Measurements from ENCODE around the gene NTRK1. TPM values are rescaled to one million over a fixed set of nuclear protein-coding genes. Genes with fewer than 3 reads are reported as not detected.

Gene NTRK1
- total and polyA plus RNA-seq, 2 donors (not counting 1 experiment from before 2014, with no cell fraction given) = not detected

DNA sequence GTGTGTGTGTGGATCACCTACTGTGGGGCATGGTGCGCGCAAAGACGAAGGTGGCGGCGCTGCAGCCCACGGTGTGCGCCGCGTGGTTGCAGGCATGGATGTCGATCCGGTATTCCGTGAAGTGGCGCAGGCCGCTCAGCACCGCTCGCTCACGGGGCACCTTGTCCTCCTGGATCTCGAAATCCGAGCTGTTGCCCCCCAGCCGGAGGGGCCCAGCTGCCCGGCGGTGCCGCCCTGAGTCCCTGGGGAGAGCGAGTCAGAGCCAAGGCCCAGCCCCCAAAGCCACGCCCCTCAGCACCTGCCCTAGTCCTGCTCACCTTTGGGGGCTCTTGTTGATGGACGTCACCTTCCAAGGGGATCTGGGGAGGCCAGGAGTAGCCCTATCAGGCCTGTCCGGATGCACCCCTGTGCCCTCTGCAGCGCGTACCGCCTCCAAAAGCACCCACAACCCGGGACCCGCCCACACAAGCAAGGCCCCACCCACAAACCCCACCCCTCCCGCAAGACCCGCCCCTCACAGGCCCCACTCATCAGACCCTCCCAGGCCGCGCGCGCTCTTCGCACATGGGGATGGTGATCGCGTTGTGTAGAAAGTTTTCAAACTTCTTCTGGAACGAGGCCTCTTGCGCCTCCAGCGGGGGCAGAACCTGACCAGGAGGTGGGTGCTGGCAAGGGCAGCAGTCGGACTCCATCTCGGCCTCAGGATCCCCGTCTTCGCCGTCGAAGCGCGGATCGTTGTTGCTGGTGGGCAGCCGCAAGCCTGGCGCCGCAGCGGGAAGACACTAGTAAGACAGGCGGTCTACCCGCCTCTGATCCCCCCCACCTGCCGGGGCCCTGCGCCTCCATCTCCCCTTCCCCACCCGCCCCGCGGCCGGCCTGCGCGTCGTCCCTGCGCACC lies 15.4 kb upstream of the NTRK1 start:
- no peak for TF ChIP-seq EZH2 (IDR thresholded peaks at IDR 0.05; ENCODE audit: low read length, missing control alignments)
- TF ChIP-seq, protein P1, sequence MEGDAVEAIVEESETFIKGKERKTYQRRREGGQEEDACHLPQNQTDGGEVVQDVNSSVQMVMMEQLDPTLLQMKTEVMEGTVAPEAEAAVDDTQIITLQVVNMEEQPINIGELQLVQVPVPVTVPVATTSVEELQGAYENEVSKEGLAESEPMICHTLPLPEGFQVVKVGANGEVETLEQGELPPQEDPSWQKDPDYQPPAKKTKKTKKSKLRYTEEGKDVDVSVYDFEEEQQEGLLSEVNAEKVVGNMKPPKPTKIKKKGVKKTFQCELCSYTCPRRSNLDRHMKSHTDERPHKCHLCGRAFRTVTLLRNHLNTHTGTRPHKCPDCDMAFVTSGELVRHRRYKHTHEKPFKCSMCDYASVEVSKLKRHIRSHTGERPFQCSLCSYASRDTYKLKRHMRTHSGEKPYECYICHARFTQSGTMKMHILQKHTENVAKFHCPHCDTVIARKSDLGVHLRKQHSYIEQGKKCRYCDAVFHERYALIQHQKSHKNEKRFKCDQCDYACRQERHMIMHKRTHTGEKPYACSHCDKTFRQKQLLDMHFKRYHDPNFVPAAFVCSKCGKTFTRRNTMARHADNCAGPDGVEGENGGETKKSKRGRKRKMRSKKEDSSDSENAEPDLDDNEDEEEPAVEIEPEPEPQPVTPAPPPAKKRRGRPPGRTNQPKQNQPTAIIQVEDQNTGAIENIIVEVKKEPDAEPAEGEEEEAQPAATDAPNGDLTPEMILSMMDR (conservative IDR thresholded peaks at IDR 0.05 in 1 of 2, IDR thresholded peaks at IDR 0.05 in 1 of 2; ENCODE audit: low read depth in 1 of 2, low read length in 2 of 2) = peak in 1 of 2 donors; percentile 2
- H3K27ac ChIP-seq (ENCODE audit: insufficient read depth, low read length) = no peak overlapping the region
- no peaks in the 10 kb centered on the region for H3K4me1 ChIP-seq (ENCODE audit: control insufficient read depth, extremely low read depth, insufficient read depth, low read length)
- DNase-seq (ENCODE audit: low read depth in 2 of 2) = no peak
- H3K36me3 ChIP-seq (ENCODE audit: control insufficient read depth, insufficient read depth, low read length) = no peaks in the 10 kb centered on the region
- no peak overlapping the region for H2AFZ ChIP-seq (ENCODE audit: low read length)
- no peaks in the 10 kb centered on the region for H3K79me2 ChIP-seq (ENCODE audit: control insufficient read depth, insufficient read depth, low read length)
- H3K9me3 ChIP-seq (ENCODE audit: control insufficient read depth, insufficient read depth, low read depth, low read length) = no peaks in the 10 kb centered on the region
- H4K20me1 ChIP-seq (ENCODE audit: control insufficient read depth, extremely low read depth, insufficient read depth, low read length) = no peaks in the 10 kb centered on the region
- no peak overlapping the region for H3K4me2 ChIP-seq (ENCODE audit: extremely low read depth, insufficient read depth, low read length)
- peaks cover 59% of the 10 kb centered on the region for H3K27me3 ChIP-seq (ENCODE audit: control insufficient read depth, insufficient read depth, low read length)
- H3K4me3 ChIP-seq (replicated peaks in 1 of 4; ENCODE audit: control extremely low read depth in 1 of 4, insufficient read depth in 1 of 4, low read depth in 3 of 4, low read length in 4 of 4) = no peak overlapping the region
- H3K9ac ChIP-seq (ENCODE audit: insufficient read depth, low read length) = no peak overlapping the region

- TF ChIP-seq, protein P1 (conservative IDR thresholded peaks at IDR 0.05 in 1 of 2, IDR thresholded peaks at IDR 0.05 in 1 of 2; ENCODE audit: low read depth in 1 of 2, low read length in 2 of 2) = no peak
- peak; percentile 88 for TF ChIP-seq EZH2 (IDR thresholded peaks at IDR 0.05; ENCODE audit: low read length, missing control alignments)
- Histone ChIP-seq H3K27me3 (ENCODE audit: control insufficient read depth, insufficient read depth, low read length) (peaks cover 57% of the 10 kb centered on the region), H3K9me3 (ENCODE audit: control insufficient read depth, insufficient read depth, low read depth, low read length) (no peaks in the 10 kb centered on the region), H4K20me1 (ENCODE audit: control insufficient read depth, extremely low read depth, insufficient read depth, low read length) (no peaks in the 10 kb centered on the region), H3K79me2 (ENCODE audit: control insufficient read depth, insufficient read depth, low read length) (no peaks in the 10 kb centered on the region), H3K4me1 (ENCODE audit: control insufficient read depth, extremely low read depth, insufficient read depth, low read length) (no peaks in the 10 kb centered on the region), H2AFZ (ENCODE audit: low read length) (no peak overlapping the region), H3K27ac (ENCODE audit: insufficient read depth, low read length) (no peak overlapping the region), H3K36me3 (ENCODE audit: control insufficient read depth, insufficient read depth, low read length) (no peaks in the 10 kb centered on the region), H3K9ac (ENCODE audit: insufficient read depth, low read length) (no peak overlapping the region), H3K4me3 (replicated peaks in 1 of 4; ENCODE audit: control extremely low read depth in 1 of 4, insufficient read depth in 1 of 4, low read depth in 3 of 4, low read length in 4 of 4) (no peak overlapping the region), H3K4me2 (ENCODE audit: extremely low read depth, insufficient read depth, low read length) (no peak overlapping the region)
- DNase-seq (ENCODE audit: low read depth in 2 of 2) = no peak
These were observed 14.6 kb upstream of the NTRK1 start for GRCh38 chr1:156845953-156846545.

DNA sequence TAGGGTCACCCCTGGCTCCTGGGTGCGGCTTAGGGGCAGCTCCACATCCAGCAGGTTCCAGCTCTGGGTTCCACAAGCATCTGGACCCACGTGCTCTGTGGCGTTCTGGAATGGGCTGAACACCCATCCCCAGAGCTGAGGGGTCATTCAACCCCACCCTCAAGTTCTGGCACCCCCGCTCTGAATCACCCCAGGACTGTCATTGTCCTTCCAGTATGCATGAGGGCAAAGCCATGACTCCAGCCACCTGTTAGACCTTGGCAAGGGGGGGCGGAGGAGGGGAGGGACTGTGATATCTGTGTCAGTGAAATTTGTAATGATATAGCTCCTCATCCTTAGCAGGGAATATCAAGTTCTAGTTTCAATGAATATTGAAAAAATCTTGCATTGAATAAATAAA lies 14.0 kb upstream of the NTRK1 start:
- H3K9ac ChIP-seq (ENCODE audit: insufficient read depth, low read length) = no peak overlapping the region
- DNase-seq (ENCODE audit: low read depth in 2 of 2) = no peak
- peaks cover 59% of the 10 kb centered on the region for H3K27me3 ChIP-seq (ENCODE audit: control insufficient read depth, insufficient read depth, low read length)
- TF ChIP-seq, protein P1 (conservative IDR thresholded peaks at IDR 0.05 in 1 of 2, IDR thresholded peaks at IDR 0.05 in 1 of 2; ENCODE audit: low read depth in 1 of 2, low read length in 2 of 2) = no peak
- no peak for TF ChIP-seq EZH2 (IDR thresholded peaks at IDR 0.05; ENCODE audit: low read length, missing control alignments)
- no peaks in the 10 kb centered on the region for H3K79me2 ChIP-seq (ENCODE audit: control insufficient read depth, insufficient read depth, low read length)
- H4K20me1 ChIP-seq (ENCODE audit: control insufficient read depth, extremely low read depth, insufficient read depth, low read length) = no peaks in the 10 kb centered on the region
- no peak overlapping the region for H2AFZ ChIP-seq (ENCODE audit: low read length)
- no peaks in the 10 kb centered on the region for H3K4me1 ChIP-seq (ENCODE audit: control insufficient read depth, extremely low read depth, insufficient read depth, low read length)
- no peak overlapping the region for H3K4me3 ChIP-seq (replicated peaks in 1 of 4; ENCODE audit: control extremely low read depth in 1 of 4, insufficient read depth in 1 of 4, low read depth in 3 of 4, low read length in 4 of 4)
- no peak overlapping the region for H3K4me2 ChIP-seq (ENCODE audit: extremely low read depth, insufficient read depth, low read length)
- H3K36me3 ChIP-seq (ENCODE audit: control insufficient read depth, insufficient read depth, low read length) = no peaks in the 10 kb centered on the region
- no peaks in the 10 kb centered on the region for H3K9me3 ChIP-seq (ENCODE audit: control insufficient read depth, insufficient read depth, low read depth, low read length)
- no peak overlapping the region for H3K27ac ChIP-seq (ENCODE audit: insufficient read depth, low read length)
